ENCODE results near the gene PARD3.
A peak's percentile ranks its signal among the peaks of the same experiment; 100 is the strongest.

Gene PARD3

GRCh38 chr10:34319197-34319846 lies 495.8 kb downstream of the PARD3 start:
- peak; percentile 58 to 77 for DNase-seq

- DNase-seq: no peak
Observed at GRCh38 chr10:34316154-34316553, 498.9 kb downstream of the PARD3 start.

GRCh38 chr10:34314457-34314856 lies 500.6 kb downstream of the PARD3 start:
- DNase-seq: no peak

GRCh38 chr10:34313888-34314287 lies 501.2 kb downstream of the PARD3 start:
- DNase-seq: no peak

GRCh38 chr10:34313353-34313752 lies 501.7 kb downstream of the PARD3 start:
- no peak for DNase-seq

DNA sequence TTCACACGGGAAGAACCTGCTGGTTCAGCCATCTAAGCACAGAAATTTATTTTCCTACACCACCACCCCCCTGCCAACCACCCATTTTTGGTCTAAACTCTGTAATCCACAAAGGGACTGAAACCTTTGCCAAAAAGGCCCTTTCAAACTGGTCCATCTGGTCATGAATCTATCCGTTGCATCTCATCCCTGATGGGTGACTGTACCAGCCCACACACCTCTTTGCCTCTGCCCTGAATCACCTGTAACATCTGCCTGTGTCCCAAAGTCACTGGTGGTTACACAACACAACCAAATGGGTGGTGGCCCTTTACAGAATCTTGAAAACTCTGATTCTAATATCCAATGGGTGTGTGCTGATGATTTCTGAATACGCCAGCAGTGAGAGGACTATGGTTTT lies 503.4 kb downstream of the PARD3 start:
- DNase-seq: no peak

- no peak for DNase-seq
Observed at GRCh38 chr10:34310234-34310633, 504.9 kb downstream of the PARD3 start.

DNA sequence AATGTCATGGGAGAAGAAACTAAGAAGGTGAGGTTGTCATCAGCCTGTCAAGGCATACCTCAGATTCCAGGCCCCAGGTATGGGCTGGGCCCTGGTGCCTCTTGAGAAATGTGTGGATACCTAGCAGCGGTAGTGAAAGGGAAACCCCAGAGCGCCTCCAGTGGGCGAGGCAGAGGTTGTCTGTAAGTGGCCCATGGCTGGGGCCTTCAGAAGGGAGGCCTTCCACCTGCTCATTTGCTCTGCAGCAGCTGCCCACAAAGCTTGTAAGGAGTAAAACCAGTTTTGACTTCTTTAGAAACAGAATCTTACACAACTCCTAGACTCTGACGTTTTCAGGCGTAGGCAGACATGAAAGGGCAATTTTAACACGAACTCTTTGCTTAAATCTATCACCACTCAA lies 509.9 kb downstream of the PARD3 start:
- no peak for DNase-seq

DNA sequence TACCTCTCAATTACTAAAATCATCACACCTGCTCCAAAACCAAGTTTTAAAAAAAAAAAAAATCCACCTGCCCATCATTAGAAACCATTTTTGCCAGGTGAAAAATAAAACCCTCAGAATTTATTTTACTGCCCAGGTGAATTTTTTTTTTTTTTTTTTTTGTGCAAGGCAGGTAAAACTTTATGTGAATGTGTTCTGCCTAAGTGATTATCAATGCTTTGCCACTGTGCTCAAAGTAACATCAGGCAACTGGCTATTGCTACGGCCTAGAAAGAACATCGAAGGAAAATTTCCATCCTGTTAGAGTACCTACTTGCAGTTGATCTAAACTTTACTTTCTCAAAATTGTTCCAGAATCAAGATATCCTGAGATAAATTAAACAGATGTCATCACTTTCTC lies 512.1 kb downstream of the PARD3 start:
- DNase-seq: no peak

GRCh38 chr10:34299105-34299611 lies 515.9 kb downstream of the PARD3 start:
- no peak for DNase-seq

- no peak for DNase-seq
Observed at GRCh38 chr10:34298346-34298818, 516.7 kb downstream of the PARD3 start.

GRCh38 chr10:34297541-34298345 lies 517.4 kb downstream of the PARD3 start:
- DNase-seq: no peak

DNA sequence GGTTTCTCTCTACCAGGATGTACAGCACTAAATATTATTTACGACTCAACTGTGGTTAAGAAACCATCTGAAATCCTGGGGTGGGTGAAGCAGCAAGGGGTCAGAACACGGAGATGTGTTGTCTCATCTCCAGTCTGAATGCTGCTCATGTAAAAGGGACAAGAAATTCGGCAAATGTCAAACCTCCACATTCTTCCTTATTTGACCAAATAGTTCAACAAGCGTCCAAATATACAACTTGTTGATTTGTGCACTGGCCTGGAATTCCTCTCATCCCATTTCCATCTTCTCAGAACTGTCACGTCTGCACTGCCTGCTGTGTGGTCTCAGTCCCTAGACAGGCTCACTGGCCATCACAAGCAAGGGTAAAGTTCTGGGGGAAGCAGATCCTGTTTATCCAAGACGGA lies 520.0 kb downstream of the PARD3 start:
- no peak for DNase-seq

- DNase-seq: no peak
Observed at GRCh38 chr10:34294137-34294536, 521.0 kb downstream of the PARD3 start.

- DNase-seq: no peak
Observed at GRCh38 chr10:34292675-34293074, 522.4 kb downstream of the PARD3 start.

DNA sequence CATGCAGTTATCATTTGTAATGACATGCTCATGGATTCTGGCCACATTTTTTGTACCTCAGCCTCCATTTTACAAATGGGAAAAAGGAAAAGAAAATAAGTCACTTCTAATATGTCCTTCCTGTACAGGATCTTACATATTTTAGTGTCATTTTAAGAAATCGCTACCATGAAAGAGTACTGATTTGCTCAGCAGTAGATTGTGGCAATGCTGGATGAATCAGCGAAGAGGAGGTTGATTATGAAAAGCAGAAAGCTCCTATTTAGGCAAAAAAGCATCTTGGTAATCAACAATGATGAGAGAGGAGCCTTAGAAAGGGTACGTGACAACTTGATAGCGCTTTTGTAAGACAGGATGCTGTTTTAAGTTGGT lies 522.9 kb downstream of the PARD3 start:
- DNase-seq: no peak

DNA sequence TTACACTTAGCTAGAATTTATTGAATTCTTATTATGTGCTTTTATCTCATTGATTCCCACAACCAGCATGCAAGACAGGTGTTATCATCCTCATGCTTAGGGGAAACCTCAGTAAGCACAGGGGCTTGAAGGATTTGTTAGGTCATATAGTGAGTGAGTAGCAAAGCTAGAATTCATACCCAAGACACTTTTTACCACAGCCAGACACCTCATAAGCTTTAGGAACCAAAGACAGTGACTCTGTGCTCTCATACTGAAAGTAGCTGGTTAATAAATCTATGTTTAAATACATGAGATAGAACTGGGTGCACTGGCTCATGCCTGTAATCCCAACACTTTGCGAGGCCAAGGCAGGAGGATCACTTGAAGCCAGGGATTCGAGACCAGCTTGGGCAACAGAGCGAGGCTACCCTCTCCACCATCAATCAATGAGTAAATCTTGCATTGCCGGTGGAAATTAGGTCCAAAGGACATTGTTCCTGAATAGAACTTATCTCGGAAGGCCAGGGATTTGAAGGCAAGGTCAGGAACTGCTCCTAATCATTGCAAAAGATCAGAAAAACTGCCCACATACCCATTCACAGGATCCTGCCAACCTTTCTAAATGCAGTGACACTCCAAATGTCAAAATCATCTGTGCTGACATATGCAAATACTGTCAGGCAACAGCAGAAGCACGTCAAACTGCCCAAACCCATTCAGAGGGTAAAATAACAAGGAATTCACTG lies 523.5 kb downstream of the PARD3 start:
- no peak for DNase-seq

GRCh38 chr10:34290412-34291081 lies 524.5 kb downstream of the PARD3 start:
- DNase-seq: no peak

- DNase-seq: no peak
Observed at GRCh38 chr10:34288634-34289033, 526.5 kb downstream of the PARD3 start.

DNA sequence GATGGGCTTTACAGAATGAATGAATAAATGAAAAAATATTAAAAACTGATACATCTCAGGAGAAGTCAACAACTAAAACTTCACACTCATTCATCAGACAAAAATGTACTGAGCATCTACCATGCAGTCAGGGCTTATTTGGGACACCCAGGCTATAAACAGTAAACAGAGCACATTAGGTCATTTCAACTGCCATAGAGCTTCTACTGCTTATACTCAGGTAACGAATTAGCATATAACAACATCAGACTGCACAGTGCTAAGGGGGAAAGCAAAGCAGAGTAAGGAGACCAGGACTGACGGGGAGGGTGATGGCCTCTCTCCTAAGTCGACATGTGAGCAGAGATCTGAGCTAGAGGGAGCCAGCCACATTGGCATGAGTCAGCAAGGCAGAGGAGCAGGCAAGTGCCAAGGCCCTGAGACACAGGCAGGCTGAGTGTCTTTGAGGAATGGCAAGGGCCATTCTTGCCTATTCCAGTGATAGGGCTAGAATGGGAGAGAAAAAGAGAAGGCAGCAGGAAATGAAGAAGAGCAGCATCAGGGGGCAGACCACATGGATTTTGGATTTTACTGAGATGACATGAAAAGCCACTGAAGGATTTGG lies 528.9 kb downstream of the PARD3 start:
- peak; percentile 2 to 25 for DNase-seq

- no peak for DNase-seq
Observed at GRCh38 chr10:34281661-34282582, 533.2 kb downstream of the PARD3 start.
